ENCODE measurements around the gene KCNV2.

DNA sequence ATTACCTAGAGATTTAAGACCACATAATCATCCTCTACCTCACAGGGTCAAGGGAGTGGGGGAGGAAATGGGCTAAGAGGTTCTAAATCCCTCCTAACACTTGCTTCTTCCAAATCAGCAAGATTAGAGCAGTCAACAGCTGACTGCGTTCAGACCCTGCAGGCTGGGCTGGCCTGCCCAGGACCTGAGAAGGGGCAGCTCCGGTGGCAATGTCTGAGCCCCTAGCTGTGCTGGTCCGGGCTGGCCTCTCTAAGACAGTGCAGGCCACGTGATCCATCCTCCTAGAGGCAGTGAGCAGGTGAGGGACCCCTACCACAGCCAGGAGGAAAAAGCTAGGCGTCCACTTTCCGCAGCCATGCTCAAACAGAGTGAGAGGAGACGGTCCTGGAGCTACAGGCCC lies at the start of gene KCNV2:
- TF ChIP-seq CTCF (IDR thresholded peaks at IDR 0.05) (no peak), POLR2A (IDR thresholded peaks at IDR 0.05) (no peak)
